SK-N-SH (cell line): ENCODE measurements around the gene FMO5. TPM values are rescaled to one million over a fixed set of nuclear protein-coding genes. Genes with fewer than 3 reads are reported as not detected.

ENCODE experiments used
- CTCF ChIA-PET: fragments of 300-600, 350-600 bp; formaldehyde crosslinking; extraction: SDS; loops from one replicate; lab custom pipeline; 2021; lab: Yijun Ruan, JAX
- POLR2A ChIA-PET: fragments of 350-600 bp; sonication (Branson Sonifier 250); formaldehyde crosslinking; extraction: SDS; loops from one replicate; lab custom pipeline; 2020; ENCODE audit warnings: antibody characterized with exemption, inconsistent platforms; lab: Yijun Ruan, JAX
- DNase-seq: peaks from one replicate; pipeline ENCODE4 v3.0.0; 2012
- H2AFZ ChIP-seq: fragments of 200-600 bp; sonication (generic); 2 replicates; pipeline ENCODE4 v1.8.1; 2016; ENCODE audit warnings: antibody characterized with exemption, mild to moderate bottlenecking, low read depth
- H3F3A ChIP-seq: fragments of 200-600 bp; sonication (generic); replicated peaks from 2 replicates; pipeline ENCODE3; 2016; ENCODE audit warnings: antibody characterized with exemption, mild to moderate bottlenecking; ENCODE audit not compliant: insufficient read depth
- H3K27ac ChIP-seq, 2 experiments: fragments of 200-500 bp in 1 of 2; fragments of 200-600 bp in 1 of 2; sonication (Bioruptor generic) in 1 of 2; sonication (generic), shearing (Covaris generic) in 1 of 2; 2 replicates each; pipeline versions ENCODE4 v1.5.1 to v1.6.1; 2014 to 2016; ENCODE audit warnings: low read depth in 2 of 2, inconsistent platforms in 1 of 2, low read length in 1 of 2, mild to moderate bottlenecking in 1 of 2, mixed read lengths in 1 of 2
- H3K27me3 ChIP-seq: fragments of 200-600 bp; sonication (generic), shearing (Covaris generic); 2 replicates; pipeline ENCODE4 v1.6.1; 2016; ENCODE audit warnings: mixed run types; ENCODE audit not compliant: insufficient read depth
- H3K36me3 ChIP-seq, 2 experiments: fragments of 200-500 bp in 1 of 2; fragments of 200-600 bp in 1 of 2; sonication (Bioruptor generic) in 1 of 2; sonication (generic) in 1 of 2; replicated peaks in 1 of 2; 2 replicates each; pipeline versions ENCODE3 to v1.5.1; 2014 to 2016; ENCODE audit warnings: low read length in 1 of 2, mild to moderate bottlenecking in 1 of 2; ENCODE audit not compliant: insufficient read depth in 2 of 2, control insufficient read depth in 1 of 2
- H3K4me1 ChIP-seq, 2 experiments: fragments of 200-500 bp in 1 of 2; fragments of 200-600 bp in 1 of 2; sonication (Bioruptor generic) in 1 of 2; sonication (generic), shearing (Covaris generic) in 1 of 2; 2 replicates each; pipeline versions ENCODE4 v1.5.1 to v1.6.1; 2014 to 2016; ENCODE audit warnings: low read depth in 1 of 2, low read length in 1 of 2, mixed run types in 1 of 2; ENCODE audit not compliant: insufficient read depth in 2 of 2, control insufficient read depth in 1 of 2
- H3K4me2 ChIP-seq: fragments of 200-600 bp; sonication (generic), shearing (Covaris generic); 2 replicates; pipeline ENCODE4 v1.6.1; 2017; ENCODE audit warnings: mixed run types
- H3K4me3 ChIP-seq, 2 experiments: fragments of 200-500 bp in 1 of 2; fragments of 200-600 bp in 1 of 2; sonication (Bioruptor generic) in 1 of 2; sonication (generic), shearing (Covaris generic) in 1 of 2; 2 replicates each; pipeline versions ENCODE4 v1.5.1 to v1.8.1; 2014 to 2016; ENCODE audit warnings: low read depth in 2 of 2, inconsistent platforms in 1 of 2, low read length in 1 of 2, mild to moderate bottlenecking in 1 of 2, mixed read lengths in 1 of 2, moderate library complexity in 1 of 2
- H3K79me2 ChIP-seq: fragments of 200-600 bp; sonication (generic); 2 replicates; pipeline ENCODE4 v1.8.1; 2017; ENCODE audit warnings: mild to moderate bottlenecking; ENCODE audit not compliant: insufficient read depth
- H3K9ac ChIP-seq: fragments of 200-600 bp; sonication (generic); 2 replicates; pipeline ENCODE4 v1.6.1; 2017; ENCODE audit warnings: mixed run types
- H3K9me2 ChIP-seq: fragments of 200-600 bp; sonication (generic); 2 replicates; pipeline ENCODE4 v1.6.1; 2017; ENCODE audit warnings: mixed run types
- H3K9me3 ChIP-seq: fragments of 200-600 bp; sonication (generic); 2 replicates; pipeline ENCODE4 v1.6.1; 2017; ENCODE audit warnings: mixed run types, mild to moderate bottlenecking, moderate library complexity
- H4K20me1 ChIP-seq: fragments of 200-600 bp; sonication (generic); 2 replicates; pipeline ENCODE4 v1.6.1; 2017; ENCODE audit warnings: mild to moderate bottlenecking, mixed run types; ENCODE audit not compliant: insufficient read depth
- CTCF ChIP-seq: fragments of 200-600 bp; sonication (generic); IDR thresholded peaks from 2 replicates; pipeline ENCODE4 v1.6.1; 2017; ENCODE audit warnings: antibody characterized with exemption, mild to moderate bottlenecking, moderate library complexity
- EP300 ChIP-seq, 2 experiments: IDR thresholded peaks; 2 replicates each; pipeline versions ENCODE4 v1.4.0 to v1.6.1; 2012; ENCODE audit warnings: borderline replicate concordance in 1 of 2, low read depth in 1 of 2, low read length in 1 of 2
- GATA2 ChIP-seq: sonication (generic); formaldehyde crosslinking; IDR thresholded peaks from 2 replicates; pipeline ENCODE4 v1.5.0; 2020; ENCODE audit warnings: mild to moderate bottlenecking, missing genetic modification reagents
- MEF2A ChIP-seq: IDR thresholded peaks from 2 replicates; pipeline ENCODE4 v1.4.0; 2012; ENCODE audit warnings: low read depth, borderline replicate concordance
- NRF1 ChIP-seq: IDR thresholded peaks from 2 replicates; pipeline ENCODE4 v1.6.1; 2012; ENCODE audit warnings: low read depth, mild to moderate bottlenecking, low read length
- SIN3A ChIP-seq: IDR thresholded peaks from 2 replicates; pipeline ENCODE4 v1.6.1; 2012; ENCODE audit warnings: low read depth, mild to moderate bottlenecking, low read length, moderate library complexity, borderline replicate concordance
- SMC3 ChIP-seq: IDR thresholded peaks from 2 replicates; pipeline ENCODE4 v1.6.1; 2012; ENCODE audit warnings: low read depth, low read length, improper control_type of control experiment
- TAF1 ChIP-seq: IDR thresholded peaks from 2 replicates; pipeline ENCODE4 v1.6.1; 2012; ENCODE audit warnings: low read depth, mild to moderate bottlenecking, low read length, moderate library complexity, borderline replicate concordance
- USF2 ChIP-seq: fragments of 150-350 bp; IDR thresholded peaks from 2 replicates; pipeline ENCODE4 v1.6.1; 2017; ENCODE audit warnings: antibody characterized with exemption, low read length, low read depth, borderline replicate concordance
- WGBS: methylation state at CpG from one replicate; pipeline ENCODE4 v1.1.6; 2017; ENCODE audit warnings: low lambda C conversion rate; 5-methylcytosine and 5-hydroxymethylcytosine counted together
- polyA plus RNA-seq, 3 experiments: library from polyadenylated mRNA; depleted of rRNA; stranded (reverse); fragments of >200 nt; gene quantifications; 2 replicates each; pipeline ENCODE4 v1.2.3, GENCODE V29; 2012
- TF ChIP-seq, protein P1 (sequence below): IDR thresholded peaks from 2 replicates; pipeline ENCODE4 v1.6.1; 2012; ENCODE audit warnings: mild to moderate bottlenecking, low read depth, low read length, moderate library complexity
- TF ChIP-seq, protein P2 (sequence below): IDR thresholded peaks from 2 replicates; pipeline ENCODE4 v1.4.0; 2012; ENCODE audit warnings: low read depth
- TF ChIP-seq, protein P3 (sequence below): fragments of 150-350 bp; IDR thresholded peaks from 2 replicates; pipeline ENCODE4 v1.6.1; 2016; ENCODE audit warnings: mild to moderate bottlenecking, low read depth, low read length
- TF ChIP-seq, protein P4 (sequence below): IDR thresholded peaks from 2 replicates; pipeline ENCODE4 v1.4.0; 2012; ENCODE audit warnings: low read depth, borderline replicate concordance

The FMO5 gene
- polyA plus RNA-seq, 1 of the 3 experiments (the other 2 are of a cell fraction), result 0.30 TPM

DNA sequence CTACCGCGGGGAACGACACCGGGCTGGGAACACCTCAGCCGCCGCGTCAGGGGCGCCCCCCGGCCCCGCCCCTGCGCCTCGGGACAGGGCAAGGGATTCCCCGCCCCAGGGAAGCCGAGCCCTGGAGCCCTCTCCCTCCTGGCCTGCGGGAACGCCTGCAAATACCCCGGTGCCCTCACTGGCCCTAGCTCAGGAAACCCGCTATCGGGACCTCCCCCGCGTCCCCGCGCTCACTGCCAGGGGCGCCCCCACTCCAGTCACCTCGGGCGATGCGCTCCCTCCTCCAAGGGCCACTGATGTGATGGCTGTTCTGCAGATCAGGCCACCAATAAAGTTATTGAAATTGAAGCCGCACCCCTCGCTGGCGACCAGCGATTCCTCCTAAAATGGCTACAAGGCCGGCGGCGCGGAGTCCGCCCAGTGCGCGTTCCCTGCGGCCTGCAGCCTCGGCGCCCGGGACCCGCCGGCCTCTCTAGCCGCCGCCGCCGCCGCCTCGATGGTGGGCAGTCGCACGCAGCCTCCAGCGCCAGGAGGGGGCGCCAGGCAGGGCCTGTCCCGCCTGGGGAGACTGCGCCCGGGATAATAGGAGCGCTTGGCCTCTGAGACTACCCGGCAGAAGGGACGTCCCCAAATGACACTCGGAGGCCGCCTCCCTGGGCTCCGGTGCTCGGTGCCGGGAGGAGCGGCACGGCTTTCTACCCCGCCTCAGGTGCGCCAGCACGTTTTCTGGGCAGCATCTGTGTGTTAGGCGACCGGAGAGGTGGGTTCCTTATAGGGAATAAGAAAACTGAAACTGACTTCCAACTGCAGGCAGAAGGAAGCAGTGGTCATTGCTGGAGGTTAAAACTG lies 52.7 kb downstream of the FMO5 start, which contains the start of gene PRKAB2 (continued):
- TF ChIP-seq, protein P1, sequence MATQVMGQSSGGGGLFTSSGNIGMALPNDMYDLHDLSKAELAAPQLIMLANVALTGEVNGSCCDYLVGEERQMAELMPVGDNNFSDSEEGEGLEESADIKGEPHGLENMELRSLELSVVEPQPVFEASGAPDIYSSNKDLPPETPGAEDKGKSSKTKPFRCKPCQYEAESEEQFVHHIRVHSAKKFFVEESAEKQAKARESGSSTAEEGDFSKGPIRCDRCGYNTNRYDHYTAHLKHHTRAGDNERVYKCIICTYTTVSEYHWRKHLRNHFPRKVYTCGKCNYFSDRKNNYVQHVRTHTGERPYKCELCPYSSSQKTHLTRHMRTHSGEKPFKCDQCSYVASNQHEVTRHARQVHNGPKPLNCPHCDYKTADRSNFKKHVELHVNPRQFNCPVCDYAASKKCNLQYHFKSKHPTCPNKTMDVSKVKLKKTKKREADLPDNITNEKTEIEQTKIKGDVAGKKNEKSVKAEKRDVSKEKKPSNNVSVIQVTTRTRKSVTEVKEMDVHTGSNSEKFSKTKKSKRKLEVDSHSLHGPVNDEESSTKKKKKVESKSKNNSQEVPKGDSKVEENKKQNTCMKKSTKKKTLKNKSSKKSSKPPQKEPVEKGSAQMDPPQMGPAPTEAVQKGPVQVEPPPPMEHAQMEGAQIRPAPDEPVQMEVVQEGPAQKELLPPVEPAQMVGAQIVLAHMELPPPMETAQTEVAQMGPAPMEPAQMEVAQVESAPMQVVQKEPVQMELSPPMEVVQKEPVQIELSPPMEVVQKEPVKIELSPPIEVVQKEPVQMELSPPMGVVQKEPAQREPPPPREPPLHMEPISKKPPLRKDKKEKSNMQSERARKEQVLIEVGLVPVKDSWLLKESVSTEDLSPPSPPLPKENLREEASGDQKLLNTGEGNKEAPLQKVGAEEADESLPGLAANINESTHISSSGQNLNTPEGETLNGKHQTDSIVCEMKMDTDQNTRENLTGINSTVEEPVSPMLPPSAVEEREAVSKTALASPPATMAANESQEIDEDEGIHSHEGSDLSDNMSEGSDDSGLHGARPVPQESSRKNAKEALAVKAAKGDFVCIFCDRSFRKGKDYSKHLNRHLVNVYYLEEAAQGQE, result peak; percentile 30; the same call in 1 of the 2 replicates
- TF ChIP-seq SMC3, result peak; percentile 82
- TF ChIP-seq, protein P2, sequence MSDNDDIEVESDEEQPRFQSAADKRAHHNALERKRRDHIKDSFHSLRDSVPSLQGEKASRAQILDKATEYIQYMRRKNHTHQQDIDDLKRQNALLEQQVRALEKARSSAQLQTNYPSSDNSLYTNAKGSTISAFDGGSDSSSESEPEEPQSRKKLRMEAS, result peak; percentile 68
- peak; percentile 85 for TF ChIP-seq CTCF
- TF ChIP-seq USF2, result no peak
- peak; percentile 66; the same call in 1 of the 2 replicates for TF ChIP-seq SIN3A
- TF ChIP-seq NRF1, result peak; percentile 34; the same call in 1 of the 2 replicates

DNA sequence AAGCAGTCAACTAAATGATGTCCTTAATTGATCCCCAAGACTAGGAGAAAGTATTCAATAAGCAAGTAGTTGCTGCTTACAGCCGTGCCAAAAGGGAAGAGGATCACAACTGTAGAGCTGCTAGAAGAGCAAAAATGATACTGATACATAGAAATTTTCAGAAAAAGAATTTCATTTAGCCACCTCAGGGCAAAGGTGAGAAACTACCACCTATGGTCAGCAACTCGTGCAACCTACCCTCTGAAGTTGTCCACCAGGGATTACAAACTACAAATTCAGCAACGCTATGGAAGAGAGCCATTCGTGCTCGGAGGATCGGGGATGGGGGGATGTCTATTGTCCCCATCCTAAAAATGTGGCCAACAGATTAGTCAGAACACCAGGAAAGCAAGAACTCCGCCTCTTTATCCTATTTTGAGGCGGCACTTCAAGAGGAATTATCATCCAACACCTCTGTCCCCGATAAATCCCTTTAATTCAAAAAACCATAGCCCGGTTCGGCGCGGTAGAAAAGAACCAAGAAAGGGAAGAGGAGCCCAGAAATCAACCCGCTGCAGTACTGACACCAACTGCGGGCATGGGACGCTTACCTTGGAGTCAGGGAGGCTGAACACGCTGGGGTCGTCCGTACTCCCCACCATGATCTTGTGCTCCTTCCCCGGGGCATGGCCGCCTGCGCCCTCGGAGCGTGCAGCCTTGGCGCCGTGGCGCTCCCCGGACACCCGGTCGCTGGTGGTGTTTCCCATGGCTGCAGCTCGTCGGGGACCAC lies 53.6 kb downstream of the FMO5 start:
- H3K9ac ChIP-seq, result peak overlapping the region; percentile 88
- H3K4me2 ChIP-seq, result peak overlapping the region; percentile 80
- no peaks in the 10 kb centered on the region for H3K9me3 ChIP-seq
- DNase-seq, result peak; percentile 43
- POLR2A ChIA-PET, result no interaction called here
- H3K4me1 ChIP-seq, result peaks cover 27 to 28% of the 10 kb centered on the region in 2 experiments; a peak in 3 of 4 replicates
- H3K79me2 ChIP-seq, result peaks cover 46% of the 10 kb centered on the region
- peak overlapping the region; percentile 92 to 93 for H3K27ac ChIP-seq
- H3K4me3 ChIP-seq, result peak overlapping the region; percentile 87 to 99
- under 1% methylated on average over 24 of the region's 32 CpGs for WGBS
- no peaks in the 10 kb centered on the region for H3K27me3 ChIP-seq
- peaks cover 30% of the 10 kb centered on the region for H3F3A ChIP-seq
- no peaks in the 10 kb centered on the region for H4K20me1 ChIP-seq
- H2AFZ ChIP-seq, result peak overlapping the region; percentile 70
- CTCF ChIA-PET, result interaction anchor here (0.6 to 6.1 kb wide), 3 partner anchors 9 to 71 kb away, joined by 3 to 51 read pairs (median 4); partner anchors contain the start of gene CHD1L
- H3K36me3 ChIP-seq, result peaks cover 2 to 5% of the 10 kb centered on the region in 2 experiments
- H3K9me2 ChIP-seq, result no peaks in the 10 kb centered on the region
- no peak for TF ChIP-seq EP300 (IDR thresholded peaks at IDR 0.05; ENCODE audit: borderline replicate concordance in 1 of 2, low read depth in 1 of 2, low read length in 1 of 2)
- TF ChIP-seq, protein P3, sequence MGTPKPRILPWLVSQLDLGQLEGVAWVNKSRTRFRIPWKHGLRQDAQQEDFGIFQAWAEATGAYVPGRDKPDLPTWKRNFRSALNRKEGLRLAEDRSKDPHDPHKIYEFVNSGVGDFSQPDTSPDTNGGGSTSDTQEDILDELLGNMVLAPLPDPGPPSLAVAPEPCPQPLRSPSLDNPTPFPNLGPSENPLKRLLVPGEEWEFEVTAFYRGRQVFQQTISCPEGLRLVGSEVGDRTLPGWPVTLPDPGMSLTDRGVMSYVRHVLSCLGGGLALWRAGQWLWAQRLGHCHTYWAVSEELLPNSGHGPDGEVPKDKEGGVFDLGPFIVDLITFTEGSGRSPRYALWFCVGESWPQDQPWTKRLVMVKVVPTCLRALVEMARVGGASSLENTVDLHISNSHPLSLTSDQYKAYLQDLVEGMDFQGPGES, result no peak
- TF ChIP-seq TAF1, result 0 out of 2 replicates have a peak, but pooled peaks have one; percentile 38
- no peak for TF ChIP-seq GATA2 (CRISPR knock-in tag)
- TF ChIP-seq SMC3, result no peak
- 0 out of 2 replicates have a peak, but pooled peaks have one; percentile 4 for TF ChIP-seq SIN3A
- no peak for TF ChIP-seq MEF2A
- no peak for TF ChIP-seq USF2
- TF ChIP-seq, protein P4, sequence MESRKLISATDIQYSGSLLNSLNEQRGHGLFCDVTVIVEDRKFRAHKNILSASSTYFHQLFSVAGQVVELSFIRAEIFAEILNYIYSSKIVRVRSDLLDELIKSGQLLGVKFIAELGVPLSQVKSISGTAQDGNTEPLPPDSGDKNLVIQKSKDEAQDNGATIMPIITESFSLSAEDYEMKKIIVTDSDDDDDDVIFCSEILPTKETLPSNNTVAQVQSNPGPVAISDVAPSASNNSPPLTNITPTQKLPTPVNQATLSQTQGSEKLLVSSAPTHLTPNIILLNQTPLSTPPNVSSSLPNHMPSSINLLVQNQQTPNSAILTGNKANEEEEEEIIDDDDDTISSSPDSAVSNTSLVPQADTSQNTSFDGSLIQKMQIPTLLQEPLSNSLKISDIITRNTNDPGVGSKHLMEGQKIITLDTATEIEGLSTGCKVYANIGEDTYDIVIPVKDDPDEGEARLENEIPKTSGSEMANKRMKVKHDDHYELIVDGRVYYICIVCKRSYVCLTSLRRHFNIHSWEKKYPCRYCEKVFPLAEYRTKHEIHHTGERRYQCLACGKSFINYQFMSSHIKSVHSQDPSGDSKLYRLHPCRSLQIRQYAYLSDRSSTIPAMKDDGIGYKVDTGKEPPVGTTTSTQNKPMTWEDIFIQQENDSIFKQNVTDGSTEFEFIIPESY, result no peak
